H1 (cell line): ENCODE results near the gene MAST2. TPM values are rescaled to one million over a fixed set of nuclear protein-coding genes. Genes with fewer than 3 reads are reported as not detected.
A peak's percentile ranks its signal among the peaks of the same experiment; 100 is the strongest.

Experiments
- CTCF ChIA-PET: fragments of 300-600 bp; sonication (Branson Sonifier 250); formaldehyde crosslinking; loops from one replicate; lab custom pipeline; 2021; ENCODE audit not compliant: partially characterized antibody; lab: Charles Lee
- POLR2A ChIA-PET: fragments of 300-600 bp; sonication (Branson Sonifier 250); formaldehyde crosslinking; loops from one replicate; lab custom pipeline; 2021; ENCODE audit warnings: inconsistent platforms; ENCODE audit not compliant: partially characterized antibody; lab: Charles Lee
- DNase-seq, 2 experiments: peaks; one replicate each; pipeline versions ENCODE4 v3.0.0 to v3.0.0-alpha.2; 2010 to 2022; ENCODE audit warnings: low spot score in 2 of 2, low read depth in 1 of 2, mixed read lengths in 1 of 2
- FAIRE-seq: peaks from 2 replicates; lab custom pipeline; 2011; peaks lifted over from hg19 to GRCh38; lab: Jason Lieb, UNC
- H2AFZ ChIP-seq: 2 replicates; pipeline ENCODE4 v1.8.1; 2012; ENCODE audit warnings: low read length, inconsistent platforms
- H2AK5ac ChIP-seq: 2 replicates; pipeline ENCODE4 v1.6.1; 2013; ENCODE audit warnings: low read depth, low read length
- H2BK120ac ChIP-seq: replicated peaks from 2 replicates; pipeline ENCODE3; 2013; ENCODE audit warnings: low read depth, low read length, inconsistent platforms
- H2BK12ac ChIP-seq: 2 replicates; pipeline ENCODE4 v1.6.1; 2013; ENCODE audit warnings: low read depth, low read length
- H2BK15ac ChIP-seq: 2 replicates; pipeline ENCODE4 v1.6.1; 2013; ENCODE audit warnings: low read length
- H2BK20ac ChIP-seq: 2 replicates; pipeline ENCODE4 v1.6.1; 2013; ENCODE audit warnings: low read length
- H2BK5ac ChIP-seq: 2 replicates; pipeline ENCODE4 v1.6.1; 2013; ENCODE audit warnings: low read depth, low read length
- H3K14ac ChIP-seq: 2 replicates; pipeline ENCODE4 v1.6.1; 2013; ENCODE audit warnings: inconsistent platforms; ENCODE audit not compliant: insufficient read length
- H3K18ac ChIP-seq: 2 replicates; pipeline ENCODE4 v1.6.1; 2013; ENCODE audit warnings: low read length; ENCODE audit errors: extremely low read depth
- H3K23ac ChIP-seq: 2 replicates; pipeline ENCODE4 v1.6.1; 2013; ENCODE audit warnings: inconsistent platforms; ENCODE audit not compliant: insufficient read length
- H3K23me2 ChIP-seq: 2 replicates; pipeline ENCODE4 v1.6.1; 2013; ENCODE audit warnings: low read depth, low read length
- H3K27ac ChIP-seq: 2 replicates; pipeline ENCODE4 v1.6.1; 2011; ENCODE audit warnings: low read depth, low read length, inconsistent platforms
- H3K27me3 ChIP-seq, 4 experiments: replicated peaks in 1 of 4; 1 replicate in 1 of 4; 2 replicates in 3 of 4; pipeline versions ENCODE4 v1.6.1 to v1.8.1; 2011 to 2013; ENCODE audit warnings: low read length in 3 of 4, mild to moderate bottlenecking in 3 of 4, inconsistent platforms in 2 of 4, mixed read lengths in 2 of 4, moderate library complexity in 1 of 4; ENCODE audit not compliant: control insufficient read depth in 3 of 4, insufficient read depth in 3 of 4; ENCODE audit errors: extremely low read depth in 1 of 4
- H3K36me3 ChIP-seq, 4 experiments: 2 replicates each; pipeline versions ENCODE4 v1.6.1 to v1.8.1; 2011 to 2013; ENCODE audit warnings: mild to moderate bottlenecking in 4 of 4, low read length in 3 of 4, moderate library complexity in 2 of 4, control low read depth in 1 of 4, inconsistent platforms in 1 of 4; ENCODE audit not compliant: insufficient read depth in 4 of 4, control insufficient read depth in 2 of 4
- H3K4ac ChIP-seq: replicated peaks from 2 replicates; pipeline ENCODE3; 2013; ENCODE audit warnings: low read length, low read depth, mixed read lengths, inconsistent platforms; ENCODE audit not compliant: insufficient read length
- H3K4me1 ChIP-seq, 4 experiments: replicated peaks in 1 of 4; 1 replicate in 1 of 4; 2 replicates in 3 of 4; pipeline versions ENCODE4 v1.6.1 to v1.8.1; 2011 to 2013; ENCODE audit warnings: low read length in 3 of 4, inconsistent platforms in 2 of 4, mixed read lengths in 1 of 4; ENCODE audit not compliant: insufficient read depth in 4 of 4, control insufficient read depth in 3 of 4
- H3K4me2 ChIP-seq, 2 experiments: 2 replicates each; pipeline versions ENCODE4 v1.6.1 to v1.8.1; 2011 to 2013; ENCODE audit warnings: low read depth in 2 of 2, low read length in 2 of 2, control low read depth in 1 of 2, inconsistent platforms in 1 of 2, mild to moderate bottlenecking in 1 of 2; ENCODE audit not compliant: insufficient read depth in 1 of 2
- H3K4me3 ChIP-seq, 4 experiments: fragments of 200-600, 300-600 bp in 1 of 4; sonication (generic), shearing (Covaris generic), sonication (Bioruptor Twin) in 1 of 4; 2 replicates each; pipeline versions ENCODE4 v1.5.1 to v1.8.1; 2011 to 2016; ENCODE audit warnings: low read length in 4 of 4, low read depth in 3 of 4, control low read depth in 2 of 4, inconsistent platforms in 2 of 4, mild to moderate bottlenecking in 2 of 4, mixed read lengths in 1 of 4, moderate library complexity in 1 of 4; ENCODE audit not compliant: insufficient read depth in 2 of 4; ENCODE audit errors: extremely low read depth in 1 of 4
- H3K56ac ChIP-seq: replicated peaks from 2 replicates; pipeline ENCODE3; 2013; ENCODE audit warnings: low read depth, mild to moderate bottlenecking, mixed read lengths, low read length, inconsistent platforms; ENCODE audit not compliant: insufficient read length
- H3K79me1 ChIP-seq: 2 replicates; pipeline ENCODE4 v1.6.1; 2013; ENCODE audit warnings: low read depth, low read length, control low read depth
- H3K79me2 ChIP-seq, 2 experiments: 2 replicates each; pipeline versions ENCODE4 v1.6.1 to v1.8.1; 2012 to 2013; ENCODE audit warnings: low read length in 2 of 2, mild to moderate bottlenecking in 2 of 2, inconsistent platforms in 1 of 2; ENCODE audit not compliant: insufficient read depth in 2 of 2, control insufficient read depth in 1 of 2
- H3K9ac ChIP-seq, 4 experiments: replicated peaks in 1 of 4; 1 replicate in 1 of 4; 2 replicates in 3 of 4; pipeline versions ENCODE4 v1.6.1 to v1.8.1; 2011 to 2013; ENCODE audit warnings: low read depth in 3 of 4, low read length in 3 of 4, control low read depth in 2 of 4, mild to moderate bottlenecking in 2 of 4, moderate library complexity in 2 of 4, inconsistent platforms in 1 of 4; ENCODE audit errors: extremely low read depth in 1 of 4
- H3K9me3 ChIP-seq, 2 experiments: 2 replicates each; pipeline versions ENCODE4 v1.6.1 to v1.8.1; 2012 to 2013; ENCODE audit warnings: mild to moderate bottlenecking in 2 of 2, moderate library complexity in 2 of 2, control low read depth in 1 of 2, inconsistent platforms in 1 of 2, low read depth in 1 of 2, low read length in 1 of 2, mixed read lengths in 1 of 2; ENCODE audit not compliant: insufficient read depth in 2 of 2
- H4K20me1 ChIP-seq, 2 experiments: replicated peaks in 1 of 2; 2 replicates each; pipeline versions ENCODE3 to v1.8.1; 2011 to 2013; ENCODE audit warnings: inconsistent platforms in 2 of 2, low read length in 2 of 2, mild to moderate bottlenecking in 1 of 2; ENCODE audit not compliant: insufficient read depth in 2 of 2, control insufficient read depth in 1 of 2
- H4K5ac ChIP-seq: 2 replicates; pipeline ENCODE4 v1.6.1; 2013; ENCODE audit warnings: low read length, low read depth, mixed read lengths, inconsistent platforms; ENCODE audit not compliant: insufficient read length
- H4K8ac ChIP-seq: 2 replicates; pipeline ENCODE4 v1.8.0; 2013; ENCODE audit warnings: mild to moderate bottlenecking, moderate library complexity, low read length, inconsistent platforms; ENCODE audit not compliant: insufficient read depth; ENCODE audit errors: extremely low read depth
- H4K91ac ChIP-seq: replicated peaks from 2 replicates; pipeline ENCODE3; 2013; ENCODE audit warnings: low read length, mixed read lengths, inconsistent platforms; ENCODE audit not compliant: insufficient read length
- ASH2L ChIP-seq: fragments of 200-600, 300-600 bp; sonication (generic); IDR thresholded peaks from one replicate; pipeline ENCODE4 v1.7.1; 2017; ENCODE audit warnings: low read length
- HDAC6 ChIP-seq: IDR thresholded peaks from one replicate; pipeline ENCODE4 v1.7.1; 2012; ENCODE audit warnings: low read depth, mild to moderate bottlenecking, inconsistent platforms, low read length, moderate library complexity
- MAX ChIP-seq: IDR thresholded peaks from 2 replicates; pipeline ENCODE4 v1.6.1; 2012; ENCODE audit warnings: inconsistent platforms
- NRF1 ChIP-seq: IDR thresholded peaks from 2 replicates; pipeline ENCODE4 v1.6.1; 2011; ENCODE audit warnings: mild to moderate bottlenecking, low read depth, low read length, improper control_type of control experiment
- POLR2A ChIP-seq, 2 experiments: IDR thresholded peaks; 1 replicate in 1 of 2; 2 replicates in 1 of 2; pipeline ENCODE4 v1.6.1; 2011; ENCODE audit warnings: low read depth in 2 of 2, low read length in 2 of 2, mild to moderate bottlenecking in 2 of 2; ENCODE audit errors: control extremely low read depth in 1 of 2
- RFX5 ChIP-seq: IDR thresholded peaks from 2 replicates; pipeline ENCODE4 v1.6.1; 2011; ENCODE audit warnings: low read depth, low read length, improper control_type of control experiment, borderline replicate concordance
- TAF7 ChIP-seq: optimal IDR thresholded peaks from 2 replicates; pipeline ENCODE3; 2011; ENCODE audit warnings: low read depth, mild to moderate bottlenecking, inconsistent platforms, low read length, moderate library complexity, borderline replicate concordance
- YY1 ChIP-seq: IDR thresholded peaks from 2 replicates; pipeline ENCODE4 v1.6.1; 2011; ENCODE audit warnings: low read depth, mild to moderate bottlenecking, low read length
- ZNF274 ChIP-seq: IDR thresholded peaks from 2 replicates; pipeline ENCODE4 v1.7.0; 2012; ENCODE audit warnings: low read length, borderline replicate concordance; ENCODE audit errors: extremely low read depth
- WGBS, 2 experiments: shearing (Covaris generic) in 1 of 2; methylation state at CpG; one replicate each; pipeline versions ENCODE4 v1.1.6 to v1.1.7; 2013 to 2015; ENCODE audit warnings: low lambda C conversion rate in 2 of 2, mixed read lengths in 2 of 2, inconsistent platforms in 1 of 2, low coverage in 1 of 2, missing lambda C conversion rate in 1 of 2; ENCODE audit not compliant: insufficient replicate concordance in 2 of 2, insufficient coverage in 1 of 2, insufficient read length in 1 of 2; ENCODE audit errors: extremely low coverage in 1 of 2, missing lambda C conversion rate in 1 of 2; 5-methylcytosine and 5-hydroxymethylcytosine counted together
- long read RNA-seq, 2 experiments: library from RNA in 1 of 2; library from capped mRNA in 1 of 2; stranded (forward); transcript quantifications; one replicate each; pipeline ENCODE4 v2.0.0, GENCODE V29; 2021; ENCODE audit warnings: inconsistent platforms in 1 of 2
- polyA minus RNA-seq, 3 experiments: library from RNA; depleted of rRNA, polyadenylated mRNA; stranded (reverse); fragments of >200 nt; gene quantifications; 1 replicate in 2 of 3; 2 replicates in 1 of 3; pipeline ENCODE4 v1.2.3, GENCODE V29; 2011
- polyA plus RNA-seq, 7 experiments: library from polyadenylated mRNA; depleted of rRNA in 3 of 7; stranded (reverse) in 5 of 7; unstranded in 2 of 7; fragments of >200 nt in 5 of 7; fragments of 200-250 nt in 2 of 7; gene quantifications; 1 replicate in 5 of 7; 2 replicates in 1 of 7; 4 replicates in 1 of 7; pipeline versions ENCODE4 v1.2.1 to v1.2.3, GENCODE V29; 2011 to 2013; ENCODE audit warnings: missing spikeins in 2 of 7, mixed read lengths in 2 of 7
- total RNA-seq: library from RNA; stranded (reverse); fragmentation: NEBNext Ultra II Directional; extraction: Animal tissue kit (Norgen Biotek cat#: 25700); gene quantifications from 2 replicates; pipeline ENCODE4 v1.2.1, GENCODE V29; 2021

Gene MAST2
- total RNA-seq: 35.4 and 36.9 TPM in 2 replicates
- 20.5 and 23.3 TPM in 2 replicates for polyA plus RNA-seq (2011; rRNA removed)
- 21.4 TPM for polyA plus RNA-seq (2011; cell fraction: cytosol; rRNA removed)
- 69.9 TPM for polyA plus RNA-seq (2011; cell fraction: nucleus; rRNA removed)
- 20.0 to 29.7 TPM (median 28.7 TPM) in 4 replicates for polyA plus RNA-seq (2012, experiment 1 of 2)
- 21.6 TPM for polyA plus RNA-seq (2012, experiment 2 of 2)
- polyA plus RNA-seq (2013, experiment 1 of 2): 15.1 TPM
- 15.5 TPM for polyA plus RNA-seq (2013, experiment 2 of 2)
- 50.4 and 56.1 TPM in 2 replicates for polyA minus RNA-seq (2011; rRNA and poly(A)+ RNA removed)
- 31.9 TPM for polyA minus RNA-seq (2011; cell fraction: cytosol; rRNA and poly(A)+ RNA removed)
- polyA minus RNA-seq (2011; cell fraction: nucleus; rRNA and poly(A)+ RNA removed): 67.3 TPM
- long read RNA-seq, experiment 1, partial matches to known transcripts: 4 of 13 reads
- long read RNA-seq, experiment 1, other reads (novel, unspliced or antisense): 9 of 13 reads
- long read RNA-seq, experiment 2: 0 reads

GRCh38 chr1:45803299-45803780 is at the start of gene MAST2:
Gene MAST2, plus strand, starts transcription at chr1:45803612. Its CDS starts 284 bp downstream, at chr1:45803896.
- peak within 1 kb of the TSS; percentile 75 to 96 (median 88) for H3K4me3 ChIP-seq
- H3K56ac ChIP-seq: no peak within 1 kb of the TSS
- H4K20me1 ChIP-seq: peaks cover 0 to 4% of the 10 kb centered on the region in 2 experiments
- 2% methylated on average over 51 of the region's 58 CpGs; no CpG with 5 or more reads in 1 of the 2 experiments for WGBS, 2 experiments
- no peak within 1 kb of the TSS for H3K27ac ChIP-seq
- H3K9me3 ChIP-seq: no peaks in the 10 kb centered on the region
- 0 out of 2 replicates have a peak within 1 kb of the TSS, but pooled peaks have one; percentile 1 for H2BK12ac ChIP-seq
- peaks cover 3% of the 10 kb centered on the region; the same call in 1 of the 2 replicates for H3K79me1 ChIP-seq
- peaks cover 0 to 4% (median 2%) of the 10 kb centered on the region in 4 experiments; a peak in 2 of 7 replicates for H3K27me3 ChIP-seq
- CTCF ChIA-PET: interaction anchor here (0.6 to 0.7 kb wide), 2 partner anchors 19 to 85 kb away, joined by 3 read pairs; no protein-coding TSS in a partner anchor
- H3K4me2 ChIP-seq: peak within 1 kb of the TSS; percentile 80 to 85
- H3K23ac ChIP-seq: no peak within 1 kb of the TSS
- DNase-seq (peak; percentile 38 to 90), FAIRE-seq (no peak)
- POLR2A ChIA-PET: interaction anchor here (0.9 to 2.1 kb wide), 8 partner anchors 11 to 282 kb away, joined by 3 to 7 read pairs (median 4); partner anchors contain the start of genes GPBP1L1, IPP, NASP and PRDX1
- peak within 1 kb of the TSS; percentile 50 to 89 (median 60) for H3K9ac ChIP-seq
- H3K36me3 ChIP-seq: peaks cover 0 to 8% (median 0%) of the 10 kb centered on the region in 4 experiments; a peak in 1 of 8 replicates
- H2BK15ac ChIP-seq: peak within 1 kb of the TSS; percentile 48
- peak within 1 kb of the TSS; percentile 82; the same call in 1 of the 2 replicates for H2BK20ac ChIP-seq
- no peak within 1 kb of the TSS for H4K8ac ChIP-seq
- H3K4me1 ChIP-seq: peaks cover 5 to 9% (median 6%) of the 10 kb centered on the region in 4 experiments; a peak in 4 of 7 replicates
- 0 out of 2 replicates have a peak within 1 kb of the TSS, but pooled peaks have one; percentile 32 for H2BK5ac ChIP-seq
- H2AFZ ChIP-seq: peak within 1 kb of the TSS; percentile 79
- no peak within 1 kb of the TSS for H3K14ac ChIP-seq
- H3K18ac ChIP-seq: peak within 1 kb of the TSS; percentile 20; the same call in 1 of the 2 replicates
- H4K91ac ChIP-seq: no peak within 1 kb of the TSS
- peaks cover 3% of the 10 kb centered on the region for H3K23me2 ChIP-seq
- no peak within 1 kb of the TSS for H2AK5ac ChIP-seq
- H3K79me2 ChIP-seq: peaks cover 5 to 40% of the 10 kb centered on the region in 2 experiments; a peak in 3 of 4 replicates
- H2BK120ac ChIP-seq: no peak within 1 kb of the TSS
- H3K4ac ChIP-seq: peak within 1 kb of the TSS; percentile 71
- no peak within 1 kb of the TSS for H4K5ac ChIP-seq
- TF ChIP-seq TAF7 (no peak), RFX5 (no peak), POLR2A (IDR thresholded peaks at IDR 0.05; ENCODE audit: control extremely low read depth in 1 of 2, low read depth in 2 of 2, low read length in 2 of 2) (peak; percentile 55 to 75; a peak in 2 of 3 replicates), YY1 (no peak), ASH2L (peak; percentile 29), MAX (peak; percentile 46; the same call in 1 of the 2 replicates), HDAC6 (no peak), NRF1 (peak; percentile 47), ZNF274 (no peak)
